H1 (cell line): ENCODE results near the gene ACP2. TPM values are rescaled to one million over a fixed set of nuclear protein-coding genes. Genes with fewer than 3 reads are reported as not detected.

Experiments used
- CBX5 ChIP-seq: fragments of 300-800, 300-1000 bp; sonication (generic); IDR thresholded peaks from 2 replicates; pipeline ENCODE4 v1.7.1; 2016; ENCODE audit warnings: antibody characterized with exemption, low read length, low read depth
- CHD2 ChIP-seq: IDR thresholded peaks from 2 replicates; pipeline ENCODE4 v1.6.1; 2012; ENCODE audit warnings: low read length, improper control_type of control experiment
- EZH2 ChIP-seq: fragments of 200-600 bp; sonication (generic); IDR thresholded peaks from 2 replicates; pipeline ENCODE4 v1.7.1; 2012; ENCODE audit warnings: low read depth, mild to moderate bottlenecking, moderate library complexity, low read length, inconsistent platforms; ENCODE audit not compliant: severe bottlenecking
- GABPA ChIP-seq: IDR thresholded peaks from 2 replicates; pipeline ENCODE4 v1.6.1; 2011; ENCODE audit warnings: mild to moderate bottlenecking, low read length, moderate library complexity, borderline replicate concordance; ENCODE audit not compliant: insufficient read depth
- POU5F1 ChIP-seq: IDR thresholded peaks from 2 replicates; pipeline ENCODE4 v1.6.1; 2011; ENCODE audit warnings: low read depth, mild to moderate bottlenecking, low read length, moderate library complexity
- RFX5 ChIP-seq: IDR thresholded peaks from 2 replicates; pipeline ENCODE4 v1.6.1; 2011; ENCODE audit warnings: low read depth, low read length, improper control_type of control experiment, borderline replicate concordance
- SAP30 ChIP-seq: fragments of 300-600 bp; sonication (generic); IDR thresholded peaks from 2 replicates; pipeline ENCODE4 v1.7.1; 2012; ENCODE audit warnings: low read length, moderate library complexity, mild to moderate bottlenecking, inconsistent platforms; ENCODE audit not compliant: insufficient read depth, insufficient replicate concordance
- SIN3A ChIP-seq, 2 experiments: IDR thresholded peaks in 1 of 2; conservative IDR thresholded peaks in 1 of 2; 2 replicates each; pipeline ENCODE4 v1.6.1; 2011 to 2012; ENCODE audit warnings: low read length in 2 of 2, improper control_type of control experiment in 1 of 2, low read depth in 1 of 2, mild to moderate bottlenecking in 1 of 2
- SIRT6 ChIP-seq: IDR thresholded peaks from one replicate; pipeline ENCODE4 v1.7.1; 2012; ENCODE audit warnings: low read length, inconsistent platforms
- TEAD4 ChIP-seq: IDR thresholded peaks from 2 replicates; pipeline ENCODE4 v1.6.1; 2012; ENCODE audit warnings: low read depth, low read length, inconsistent platforms, mixed read lengths
- polyA plus RNA-seq, 7 experiments: library from polyadenylated mRNA; depleted of rRNA in 3 of 7; stranded (reverse) in 5 of 7; unstranded in 2 of 7; fragments of >200 nt in 5 of 7; fragments of 200-250 nt in 2 of 7; gene quantifications; 1 replicate in 5 of 7; 2 replicates in 1 of 7; 4 replicates in 1 of 7; pipeline versions ENCODE4 v1.2.1 to v1.2.3, GENCODE V29; 2011 to 2013; ENCODE audit warnings: missing spikeins in 2 of 7, mixed read lengths in 2 of 7
- total RNA-seq: library from RNA; stranded (reverse); fragmentation: NEBNext Ultra II Directional; extraction: Animal tissue kit (Norgen Biotek cat#: 25700); gene quantifications from 2 replicates; pipeline ENCODE4 v1.2.1, GENCODE V29; 2021
- TF ChIP-seq, protein P1 (sequence below): fragments of 300-600 bp; sonication (generic); IDR thresholded peaks from 2 replicates; pipeline ENCODE4 v1.7.1; 2012; ENCODE audit warnings: low read length, moderate library complexity, mild to moderate bottlenecking, inconsistent platforms; ENCODE audit not compliant: insufficient replicate concordance

Gene ACP2
- total and polyA plus RNA-seq, 2 of the 8 experiments (the other 6 are each of a cell fraction or from before 2014, with no cell fraction given): 17.8 to 19.8 TPM

DNA sequence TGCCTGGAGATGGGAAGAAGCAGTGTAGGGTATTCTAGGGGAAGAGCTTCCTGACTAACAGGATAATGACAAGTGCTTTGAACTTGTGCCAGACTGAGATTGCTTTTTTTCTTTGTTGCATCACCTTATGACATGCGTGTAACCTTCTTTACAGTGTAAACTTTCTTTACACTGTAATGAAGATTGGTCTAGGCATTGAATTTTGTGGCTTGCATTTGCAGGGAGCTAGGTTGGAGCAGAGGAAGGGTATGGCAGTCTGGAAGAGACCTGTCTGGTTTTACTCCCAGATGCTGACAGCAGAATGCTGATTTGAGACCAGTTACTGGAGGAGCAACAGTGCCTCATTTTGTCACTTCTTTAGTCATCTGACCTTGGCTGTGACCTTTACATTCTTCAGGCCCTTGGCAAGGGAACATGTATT, 28.2 kb downstream of the ACP2 start (continued):
- TF ChIP-seq, protein P1, sequence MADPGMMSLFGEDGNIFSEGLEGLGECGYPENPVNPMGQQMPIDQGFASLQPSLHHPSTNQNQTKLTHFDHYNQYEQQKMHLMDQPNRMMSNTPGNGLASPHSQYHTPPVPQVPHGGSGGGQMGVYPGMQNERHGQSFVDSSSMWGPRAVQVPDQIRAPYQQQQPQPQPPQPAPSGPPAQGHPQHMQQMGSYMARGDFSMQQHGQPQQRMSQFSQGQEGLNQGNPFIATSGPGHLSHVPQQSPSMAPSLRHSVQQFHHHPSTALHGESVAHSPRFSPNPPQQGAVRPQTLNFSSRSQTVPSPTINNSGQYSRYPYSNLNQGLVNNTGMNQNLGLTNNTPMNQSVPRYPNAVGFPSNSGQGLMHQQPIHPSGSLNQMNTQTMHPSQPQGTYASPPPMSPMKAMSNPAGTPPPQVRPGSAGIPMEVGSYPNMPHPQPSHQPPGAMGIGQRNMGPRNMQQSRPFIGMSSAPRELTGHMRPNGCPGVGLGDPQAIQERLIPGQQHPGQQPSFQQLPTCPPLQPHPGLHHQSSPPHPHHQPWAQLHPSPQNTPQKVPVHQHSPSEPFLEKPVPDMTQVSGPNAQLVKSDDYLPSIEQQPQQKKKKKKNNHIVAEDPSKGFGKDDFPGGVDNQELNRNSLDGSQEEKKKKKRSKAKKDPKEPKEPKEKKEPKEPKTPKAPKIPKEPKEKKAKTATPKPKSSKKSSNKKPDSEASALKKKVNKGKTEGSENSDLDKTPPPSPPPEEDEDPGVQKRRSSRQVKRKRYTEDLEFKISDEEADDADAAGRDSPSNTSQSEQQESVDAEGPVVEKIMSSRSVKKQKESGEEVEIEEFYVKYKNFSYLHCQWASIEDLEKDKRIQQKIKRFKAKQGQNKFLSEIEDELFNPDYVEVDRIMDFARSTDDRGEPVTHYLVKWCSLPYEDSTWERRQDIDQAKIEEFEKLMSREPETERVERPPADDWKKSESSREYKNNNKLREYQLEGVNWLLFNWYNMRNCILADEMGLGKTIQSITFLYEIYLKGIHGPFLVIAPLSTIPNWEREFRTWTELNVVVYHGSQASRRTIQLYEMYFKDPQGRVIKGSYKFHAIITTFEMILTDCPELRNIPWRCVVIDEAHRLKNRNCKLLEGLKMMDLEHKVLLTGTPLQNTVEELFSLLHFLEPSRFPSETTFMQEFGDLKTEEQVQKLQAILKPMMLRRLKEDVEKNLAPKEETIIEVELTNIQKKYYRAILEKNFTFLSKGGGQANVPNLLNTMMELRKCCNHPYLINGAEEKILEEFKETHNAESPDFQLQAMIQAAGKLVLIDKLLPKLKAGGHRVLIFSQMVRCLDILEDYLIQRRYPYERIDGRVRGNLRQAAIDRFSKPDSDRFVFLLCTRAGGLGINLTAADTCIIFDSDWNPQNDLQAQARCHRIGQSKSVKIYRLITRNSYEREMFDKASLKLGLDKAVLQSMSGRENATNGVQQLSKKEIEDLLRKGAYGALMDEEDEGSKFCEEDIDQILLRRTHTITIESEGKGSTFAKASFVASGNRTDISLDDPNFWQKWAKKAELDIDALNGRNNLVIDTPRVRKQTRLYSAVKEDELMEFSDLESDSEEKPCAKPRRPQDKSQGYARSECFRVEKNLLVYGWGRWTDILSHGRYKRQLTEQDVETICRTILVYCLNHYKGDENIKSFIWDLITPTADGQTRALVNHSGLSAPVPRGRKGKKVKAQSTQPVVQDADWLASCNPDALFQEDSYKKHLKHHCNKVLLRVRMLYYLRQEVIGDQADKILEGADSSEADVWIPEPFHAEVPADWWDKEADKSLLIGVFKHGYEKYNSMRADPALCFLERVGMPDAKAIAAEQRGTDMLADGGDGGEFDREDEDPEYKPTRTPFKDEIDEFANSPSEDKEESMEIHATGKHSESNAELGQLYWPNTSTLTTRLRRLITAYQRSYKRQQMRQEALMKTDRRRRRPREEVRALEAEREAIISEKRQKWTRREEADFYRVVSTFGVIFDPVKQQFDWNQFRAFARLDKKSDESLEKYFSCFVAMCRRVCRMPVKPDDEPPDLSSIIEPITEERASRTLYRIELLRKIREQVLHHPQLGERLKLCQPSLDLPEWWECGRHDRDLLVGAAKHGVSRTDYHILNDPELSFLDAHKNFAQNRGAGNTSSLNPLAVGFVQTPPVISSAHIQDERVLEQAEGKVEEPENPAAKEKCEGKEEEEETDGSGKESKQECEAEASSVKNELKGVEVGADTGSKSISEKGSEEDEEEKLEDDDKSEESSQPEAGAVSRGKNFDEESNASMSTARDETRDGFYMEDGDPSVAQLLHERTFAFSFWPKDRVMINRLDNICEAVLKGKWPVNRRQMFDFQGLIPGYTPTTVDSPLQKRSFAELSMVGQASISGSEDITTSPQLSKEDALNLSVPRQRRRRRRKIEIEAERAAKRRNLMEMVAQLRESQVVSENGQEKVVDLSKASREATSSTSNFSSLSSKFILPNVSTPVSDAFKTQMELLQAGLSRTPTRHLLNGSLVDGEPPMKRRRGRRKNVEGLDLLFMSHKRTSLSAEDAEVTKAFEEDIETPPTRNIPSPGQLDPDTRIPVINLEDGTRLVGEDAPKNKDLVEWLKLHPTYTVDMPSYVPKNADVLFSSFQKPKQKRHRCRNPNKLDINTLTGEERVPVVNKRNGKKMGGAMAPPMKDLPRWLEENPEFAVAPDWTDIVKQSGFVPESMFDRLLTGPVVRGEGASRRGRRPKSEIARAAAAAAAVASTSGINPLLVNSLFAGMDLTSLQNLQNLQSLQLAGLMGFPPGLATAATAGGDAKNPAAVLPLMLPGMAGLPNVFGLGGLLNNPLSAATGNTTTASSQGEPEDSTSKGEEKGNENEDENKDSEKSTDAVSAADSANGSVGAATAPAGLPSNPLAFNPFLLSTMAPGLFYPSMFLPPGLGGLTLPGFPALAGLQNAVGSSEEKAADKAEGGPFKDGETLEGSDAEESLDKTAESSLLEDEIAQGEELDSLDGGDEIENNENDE: no peak
- TF ChIP-seq EZH2 (no peak), GABPA (no peak), RFX5 (no peak), TEAD4 (no peak), SIN3A (conservative IDR thresholded peaks at IDR 0.05 in 1 of 2, IDR thresholded peaks at IDR 0.05 in 1 of 2; ENCODE audit: low read depth in 1 of 2, low read length in 2 of 2) (no peak), SAP30 (no peak), POU5F1 (no peak), CHD2 (no peak), SIRT6 (no peak), CBX5 (no peak)
